Astrocyte (in vitro differentiated cells and primary cell): ENCODE measurements around the gene LUC7L3. TPM values are rescaled to one million over a fixed set of nuclear protein-coding genes. Genes with fewer than 3 reads are reported as not detected.

ENCODE experiments used
- DNase-seq: peaks from one replicate; pipeline ENCODE4 v3.0.0-alpha.2; 2010; ENCODE audit warnings: low read depth
- FAIRE-seq: peaks from 2 replicates; lab custom pipeline; 2011; peaks lifted over from hg19 to GRCh38; lab: Jason Lieb, UNC
- H2AFZ ChIP-seq: 2 replicates; pipeline ENCODE4 v1.6.0; 2012; ENCODE audit warnings: low read depth, low read length, inconsistent platforms
- H3K27ac ChIP-seq: 2 replicates; pipeline ENCODE4 v1.5.1; 2011; ENCODE audit warnings: low read depth, low read length, inconsistent platforms
- H3K27me3 ChIP-seq: 2 replicates; pipeline ENCODE4 v1.6.0; 2011; ENCODE audit warnings: low read length, inconsistent platforms; ENCODE audit not compliant: insufficient read depth
- H3K36me3 ChIP-seq: 2 replicates; pipeline ENCODE4 v1.5.1; 2011; ENCODE audit warnings: low read length, inconsistent platforms; ENCODE audit not compliant: insufficient read depth
- H3K4me1 ChIP-seq: 2 replicates; pipeline ENCODE4 v1.5.1; 2011; ENCODE audit warnings: low read length, inconsistent platforms; ENCODE audit not compliant: insufficient read depth
- H3K4me2 ChIP-seq: 2 replicates; pipeline ENCODE4 v1.6.0; 2012; ENCODE audit warnings: low read length, inconsistent platforms
- H3K4me3 ChIP-seq: 2 replicates; pipeline ENCODE4 v1.5.1; 2011; ENCODE audit warnings: low read depth, mild to moderate bottlenecking, low read length, inconsistent platforms; ENCODE audit not compliant: insufficient read depth
- H3K79me2 ChIP-seq: 2 replicates; pipeline ENCODE4 v1.6.0; 2012; ENCODE audit warnings: mild to moderate bottlenecking, low read length, inconsistent platforms; ENCODE audit not compliant: insufficient read depth
- H3K9ac ChIP-seq: 2 replicates; pipeline ENCODE4 v1.6.0; 2012; ENCODE audit warnings: mild to moderate bottlenecking, low read length, inconsistent platforms
- H3K9me3 ChIP-seq: 2 replicates; pipeline ENCODE4 v1.5.1; 2012; ENCODE audit warnings: low read depth, mild to moderate bottlenecking, low read length, inconsistent platforms; ENCODE audit not compliant: insufficient read depth
- H4K20me1 ChIP-seq: 2 replicates; pipeline ENCODE4 v1.6.0; 2012; ENCODE audit warnings: low read length, inconsistent platforms; ENCODE audit not compliant: insufficient read depth
- H3K27ac Mint-ChIP-seq: one replicate; pipeline ENCODE4 v1.8.0; 2021; ENCODE audit warnings: mild to moderate bottlenecking, mixed read lengths; ENCODE audit not compliant: unreplicated experiment
- H3K27me3 Mint-ChIP-seq: one replicate; pipeline ENCODE4 v1.8.0; 2021; ENCODE audit warnings: low read depth, mixed read lengths; ENCODE audit not compliant: unreplicated experiment
- H3K36me3 Mint-ChIP-seq: one replicate; pipeline ENCODE4 v1.8.0; 2021; ENCODE audit warnings: low read depth, mixed read lengths; ENCODE audit not compliant: unreplicated experiment
- H3K4me1 Mint-ChIP-seq: one replicate; pipeline ENCODE4 v1.8.0; 2021; ENCODE audit warnings: low read depth, mixed read lengths; ENCODE audit not compliant: unreplicated experiment
- H3K4me3 Mint-ChIP-seq: one replicate; pipeline ENCODE4 v1.8.0; 2021; ENCODE audit warnings: mild to moderate bottlenecking, moderate library complexity, mixed read lengths; ENCODE audit not compliant: unreplicated experiment
- H3K9me3 Mint-ChIP-seq: one replicate; pipeline ENCODE4 v1.8.0; 2021; ENCODE audit warnings: mild to moderate bottlenecking, mixed read lengths; ENCODE audit not compliant: unreplicated experiment
- CTCF ChIP-seq: IDR thresholded peaks from 2 replicates; pipeline ENCODE4 v1.5.1; 2011; ENCODE audit warnings: low read depth, mild to moderate bottlenecking, inconsistent platforms, low read length, moderate library complexity; ENCODE audit not compliant: insufficient read depth
- EZH2 ChIP-seq: IDR thresholded peaks from 2 replicates; pipeline ENCODE4 v1.6.1; 2012; ENCODE audit warnings: mild to moderate bottlenecking, low read length, inconsistent platforms; ENCODE audit not compliant: insufficient read depth
- total RNA-seq: library from RNA; stranded (reverse); gene quantifications from 2 replicates; pipeline ENCODE4 v1.2.1, GENCODE V29; 2021

The LUC7L3 gene
- total RNA-seq, 1 donor from 2014 or later, result 93.0 TPM

- Histone ChIP-seq H3K36me3 (no peaks in the 10 kb centered on the region), H3K9me3 (no peaks in the 10 kb centered on the region), H3K27ac (no peak overlapping the region), H3K4me1 (peaks cover 18% of the 10 kb centered on the region), H3K4me2 (no peak overlapping the region), H3K4me3 (no peak overlapping the region), H3K27me3 (no peaks in the 10 kb centered on the region), H2AFZ (no peak overlapping the region), H3K79me2 (no peaks in the 10 kb centered on the region), H4K20me1 (no peaks in the 10 kb centered on the region), H3K9ac (no peak overlapping the region)
- H3K27me3 Mint-ChIP-seq, result peaks cover 31% of the 10 kb centered on the region
- TF ChIP-seq CTCF, result no peak
- no peak for TF ChIP-seq EZH2
- DNase-seq (no peak), FAIRE-seq (no peak)
- H3K9me3 Mint-ChIP-seq, result no peaks in the 10 kb centered on the region
- H3K4me1 Mint-ChIP-seq, result peaks cover 17% of the 10 kb centered on the region
- H3K36me3 Mint-ChIP-seq, result no peaks in the 10 kb centered on the region
- H3K27ac Mint-ChIP-seq, result no peak overlapping the region
- H3K4me3 Mint-ChIP-seq, result no peak overlapping the region
Observed at GRCh38 chr17:50682938-50683337, 36.5 kb upstream of the LUC7L3 start.

GRCh38 chr17:50683434-50684287 lies 35.7 kb upstream of the LUC7L3 start:
- Histone ChIP-seq H3K4me3 (no peak overlapping the region), H3K79me2 (no peaks in the 10 kb centered on the region), H3K27ac (no peak overlapping the region), H4K20me1 (no peaks in the 10 kb centered on the region), H3K9ac (no peak overlapping the region), H3K9me3 (no peaks in the 10 kb centered on the region), H3K36me3 (no peaks in the 10 kb centered on the region), H3K4me2 (no peak overlapping the region), H3K27me3 (no peaks in the 10 kb centered on the region), H3K4me1 (peaks cover 18% of the 10 kb centered on the region), H2AFZ (no peak overlapping the region)
- no peak for TF ChIP-seq CTCF
- Mint-ChIP-seq H3K4me1 (peaks cover 17% of the 10 kb centered on the region), H3K27ac (no peak overlapping the region), H3K4me3 (no peak overlapping the region), H3K9me3 (no peaks in the 10 kb centered on the region), H3K27me3 (peaks cover 26% of the 10 kb centered on the region), H3K36me3 (no peaks in the 10 kb centered on the region)
- no peak for FAIRE-seq
- no peak for DNase-seq

DNA sequence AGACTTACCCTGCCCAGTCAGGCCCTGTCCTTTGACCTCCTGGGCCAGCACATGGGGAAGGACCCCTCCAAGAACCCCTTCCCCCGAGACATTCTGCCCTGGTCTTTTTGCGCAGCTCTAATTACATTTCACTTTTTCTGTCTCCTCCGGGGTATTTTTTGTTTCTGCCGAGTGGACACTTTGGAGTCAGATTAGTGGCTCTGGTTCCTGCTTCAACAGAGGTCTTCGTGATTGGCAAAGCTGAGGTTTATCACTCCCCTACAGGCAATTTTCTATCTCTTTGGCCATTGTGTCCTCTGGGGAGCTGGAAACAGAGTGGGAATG lies 35.2 kb upstream of the LUC7L3 start:
- no peaks in the 10 kb centered on the region for H3K36me3 ChIP-seq
- Mint-ChIP-seq H3K27me3 (peaks cover 23% of the 10 kb centered on the region), H3K27ac (no peak overlapping the region), H3K9me3 (no peaks in the 10 kb centered on the region), H3K36me3 (no peaks in the 10 kb centered on the region), H3K4me1 (peaks cover 21% of the 10 kb centered on the region), H3K4me3 (no peak overlapping the region)
- no peaks in the 10 kb centered on the region for H4K20me1 ChIP-seq
- no peak overlapping the region for H2AFZ ChIP-seq
- H3K4me3 ChIP-seq, result no peak overlapping the region
- H3K27ac ChIP-seq, result no peak overlapping the region
- H3K4me2 ChIP-seq, result no peak overlapping the region
- H3K4me1 ChIP-seq, result peaks cover 21% of the 10 kb centered on the region
- DNase-seq, result no peak
- H3K27me3 ChIP-seq, result no peaks in the 10 kb centered on the region
- no peaks in the 10 kb centered on the region for H3K9me3 ChIP-seq
- TF ChIP-seq CTCF (no peak), EZH2 (no peak)
- no peaks in the 10 kb centered on the region for H3K79me2 ChIP-seq
- no peak overlapping the region for H3K9ac ChIP-seq
- FAIRE-seq, result no peak
